Progenitor cell of endocrine pancreas (in vitro differentiated cells): ENCODE measurements around the gene PPDPF. TPM values are rescaled to one million over a fixed set of nuclear protein-coding genes. Genes with fewer than 3 reads are reported as not detected.

Source experiments
- DNase-seq: peaks from one replicate; pipeline ENCODE4 v3.0.0; 2021; ENCODE audit warnings: low spot score; ENCODE audit not compliant: unreplicated experiment
- H3K27ac Mint-ChIP-seq: 2 replicates; pipeline ENCODE4 v1.8.0; 2021; ENCODE audit warnings: mild to moderate bottlenecking, moderate library complexity, mixed read lengths
- H3K27me3 Mint-ChIP-seq: 2 replicates; pipeline ENCODE4 v1.8.0; 2021; ENCODE audit warnings: mixed read lengths
- H3K36me3 Mint-ChIP-seq: 2 replicates; pipeline ENCODE4 v1.8.0; 2022; ENCODE audit warnings: mixed read lengths; ENCODE audit not compliant: insufficient read depth
- H3K4me1 Mint-ChIP-seq: 2 replicates; pipeline ENCODE4 v1.8.0; 2021; ENCODE audit warnings: low read depth, mixed read lengths
- H3K4me3 Mint-ChIP-seq: 2 replicates; pipeline ENCODE4 v1.8.0; 2021; ENCODE audit warnings: low read depth, mild to moderate bottlenecking, moderate library complexity, mixed read lengths
- H3K9me3 Mint-ChIP-seq: 2 replicates; pipeline ENCODE4 v1.8.0; 2021; ENCODE audit warnings: low read depth, mixed read lengths
- CTCF ChIP-seq: fragments of 200-600 bp; sonication (generic); IDR thresholded peaks from one replicate; pipeline ENCODE4 v1.5.0; 2021; ENCODE audit warnings: antibody characterized with exemption, mild to moderate bottlenecking; ENCODE audit not compliant: unreplicated experiment
- total RNA-seq: library from RNA; stranded (reverse); gene quantifications from 2 replicates; pipeline ENCODE4 v1.2.1, GENCODE V29; 2021

Gene PPDPF
- total RNA-seq, 1 donor from 2014 or later = 374 TPM

DNA sequence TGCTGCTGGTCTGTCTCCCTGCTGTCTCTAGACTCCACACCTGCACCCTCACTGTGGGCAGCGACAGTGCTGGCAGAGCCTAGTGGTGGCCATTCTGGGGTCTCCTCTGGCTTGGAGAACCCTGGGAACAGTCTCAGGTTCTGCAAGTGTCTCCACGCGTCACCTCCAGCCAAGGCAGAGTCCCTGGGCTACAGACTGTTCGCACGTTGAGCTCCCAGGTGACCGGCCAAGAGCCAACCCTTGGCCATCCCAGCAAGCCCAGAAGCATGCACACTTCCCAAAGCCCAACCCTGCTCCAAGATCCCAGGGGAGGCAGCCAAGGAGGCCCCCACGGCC, 26.5 kb upstream of the PPDPF start:
- Mint-ChIP-seq H3K9me3 (peaks cover 4% of the 10 kb centered on the region), H3K4me1 (peaks cover 1% of the 10 kb centered on the region), H3K4me3 (no peak overlapping the region), H3K27ac (no peak overlapping the region), H3K36me3 (no peaks in the 10 kb centered on the region), H3K27me3 (peaks cover 23% of the 10 kb centered on the region)
- DNase-seq = no peak
- no peak for TF ChIP-seq CTCF

- Mint-ChIP-seq H3K4me3 (no peak overlapping the region), H3K36me3 (no peaks in the 10 kb centered on the region), H3K4me1 (peaks cover 1% of the 10 kb centered on the region), H3K27ac (no peak overlapping the region), H3K27me3 (peaks cover 19% of the 10 kb centered on the region), H3K9me3 (peaks cover 4% of the 10 kb centered on the region)
- peak; percentile 8 for DNase-seq
- no peak for TF ChIP-seq CTCF
Measured at GRCh38 chr20:63494420-63495166, 26.0 kb upstream of the PPDPF start.

- Mint-ChIP-seq H3K4me1 (peaks cover 1% of the 10 kb centered on the region), H3K4me3 (no peak overlapping the region), H3K27ac (no peak overlapping the region), H3K27me3 (peaks cover 14% of the 10 kb centered on the region), H3K9me3 (peaks cover 4% of the 10 kb centered on the region), H3K36me3 (no peaks in the 10 kb centered on the region)
- TF ChIP-seq CTCF = no peak
- DNase-seq = peak; percentile 13
Measured at GRCh38 chr20:63495167-63495720, 25.3 kb upstream of the PPDPF start.

- Mint-ChIP-seq H3K36me3 (no peaks in the 10 kb centered on the region), H3K27me3 (peaks cover 16% of the 10 kb centered on the region), H3K27ac (no peak overlapping the region), H3K4me3 (no peak overlapping the region), H3K9me3 (peaks cover 4% of the 10 kb centered on the region), H3K4me1 (peaks cover 1% of the 10 kb centered on the region)
- peak; percentile 76 for DNase-seq
- peak; percentile 99 for TF ChIP-seq CTCF
Measured at GRCh38 chr20:63495741-63496595, 24.6 kb upstream of the PPDPF start.

- peaks cover 19% of the 10 kb centered on the region for H3K27me3 Mint-ChIP-seq
- H3K4me1 Mint-ChIP-seq = peaks cover 1% of the 10 kb centered on the region
- H3K4me3 Mint-ChIP-seq = no peak overlapping the region
- DNase-seq = peak; percentile 8
- peaks cover 4% of the 10 kb centered on the region for H3K9me3 Mint-ChIP-seq
- no peak overlapping the region for H3K27ac Mint-ChIP-seq
- no peak for TF ChIP-seq CTCF
- no peaks in the 10 kb centered on the region for H3K36me3 Mint-ChIP-seq
Measured at GRCh38 chr20:63496596-63497120, 23.9 kb upstream of the PPDPF start.
